ENCODE results near the gene ETV2.
A peak's percentile ranks its signal among the peaks of the same experiment; 100 is the strongest.

The ETV2 gene

DNA sequence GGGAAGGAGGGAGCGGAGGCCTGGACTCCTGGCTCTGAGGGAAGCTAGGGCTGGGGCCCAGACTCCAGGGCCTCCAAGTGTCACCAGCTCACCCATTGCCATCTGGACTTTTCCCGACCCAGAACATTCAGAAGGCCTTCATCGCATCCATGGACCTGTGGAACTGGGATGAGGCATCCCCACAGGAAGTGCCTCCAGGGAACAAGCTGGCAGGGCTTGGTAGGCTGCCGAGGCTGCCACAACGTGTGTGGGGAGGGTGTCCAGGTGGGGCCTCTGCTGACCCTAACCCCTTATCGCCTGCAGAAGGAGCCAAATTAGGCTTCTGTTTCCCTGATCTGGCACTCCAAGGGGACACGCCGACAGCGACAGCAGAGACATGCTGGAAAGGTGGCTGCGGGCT, 767 bp downstream of the ETV2 start:
- H3K4me3 ChIP-seq (ENCODE audit: low read depth, low read length) = no peak overlapping the region; the same call in 1 of the 2 replicates
- TF ChIP-seq CTCF (IDR thresholded peaks at IDR 0.05; ENCODE audit: low read depth, low read length, missing control alignments) = no peak
- DNase-seq (ENCODE audit: low read depth) = no peak

- TF ChIP-seq CTCF (IDR thresholded peaks at IDR 0.05; ENCODE audit: low read depth, low read length, missing control alignments) = no peak
- DNase-seq (ENCODE audit: low read depth) = no peak
- peak overlapping the region; percentile 52 for H3K4me3 ChIP-seq (ENCODE audit: low read depth, low read length)
These were observed 1.3 kb downstream of the ETV2 start for GRCh38 chr19:35642798-35643254.

- peak overlapping the region; percentile 52 for H3K4me3 ChIP-seq (ENCODE audit: low read depth, low read length)
- peak; percentile 64 for DNase-seq (ENCODE audit: low read depth)
- no peak for TF ChIP-seq CTCF (IDR thresholded peaks at IDR 0.05; ENCODE audit: low read depth, low read length, missing control alignments)
These were observed 2.0 kb downstream of the ETV2 start for GRCh38 chr19:35643255-35644205.

DNA sequence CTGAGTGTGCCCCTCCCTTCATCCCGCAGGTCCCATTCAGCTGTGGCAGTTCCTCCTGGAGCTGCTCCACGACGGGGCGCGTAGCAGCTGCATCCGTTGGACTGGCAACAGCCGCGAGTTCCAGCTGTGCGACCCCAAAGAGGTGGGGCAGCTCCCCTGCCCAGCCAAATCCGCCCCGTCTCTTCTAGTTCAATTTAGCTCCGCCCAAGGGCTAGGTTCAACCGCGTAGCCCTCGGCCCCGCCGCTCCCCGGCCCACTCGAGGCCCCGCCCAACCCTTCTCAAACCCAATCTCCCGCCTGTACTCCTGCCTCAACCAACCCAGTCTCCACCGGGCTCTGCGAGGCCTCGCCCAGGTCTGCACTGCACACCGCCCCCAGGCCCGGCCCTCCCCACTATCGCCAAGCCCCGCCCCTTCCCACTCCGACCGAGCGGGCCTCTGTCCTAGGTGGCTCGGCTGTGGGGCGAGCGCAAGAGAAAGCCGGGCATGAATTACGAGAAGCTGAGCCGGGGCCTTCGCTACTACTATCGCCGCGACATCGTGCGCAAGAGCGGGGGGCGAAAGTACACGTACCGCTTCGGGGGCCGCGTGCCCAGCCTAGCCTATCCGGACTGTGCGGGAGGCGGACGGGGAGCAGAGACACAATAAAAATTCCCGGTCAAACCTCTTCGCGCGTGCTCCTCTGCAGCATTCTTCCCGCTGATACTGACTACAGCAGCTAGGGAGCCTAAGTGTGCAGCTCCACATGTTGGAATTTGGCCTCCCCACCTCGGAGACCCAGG, 2.9 kb downstream of the ETV2 start:
- peak overlapping the region; percentile 52 for H3K4me3 ChIP-seq (ENCODE audit: low read depth, low read length)
- DNase-seq (ENCODE audit: low read depth) = peak; percentile 93
- no peak for TF ChIP-seq CTCF (IDR thresholded peaks at IDR 0.05; ENCODE audit: low read depth, low read length, missing control alignments)

- DNase-seq (ENCODE audit: low read depth) = no peak
- no peak for TF ChIP-seq CTCF (IDR thresholded peaks at IDR 0.05; ENCODE audit: low read depth, low read length, missing control alignments)
- H3K4me3 ChIP-seq (ENCODE audit: low read depth, low read length) = peak overlapping the region; percentile 52
These were observed 3.6 kb downstream of the ETV2 start for GRCh38 chr19:35644987-35645679.

GRCh38 chr19:35645680-35646511, 4.4 kb downstream of the ETV2 start:
- DNase-seq (ENCODE audit: low read depth) = no peak
- no peak for TF ChIP-seq CTCF (IDR thresholded peaks at IDR 0.05; ENCODE audit: low read depth, low read length, missing control alignments)
- no peak overlapping the region for H3K4me3 ChIP-seq (ENCODE audit: low read depth, low read length)
